Keratinocyte (primary cell): ENCODE measurements around the gene PRKAB2. TPM values are rescaled to one million over a fixed set of nuclear protein-coding genes. Genes with fewer than 3 reads are reported as not detected.

Source experiments
- DNase-seq: peaks from one replicate; pipeline ENCODE4 v3.0.0-alpha.2; 2011; ENCODE audit warnings: low read depth, missing footprints, low spot score
- FAIRE-seq: peaks from 2 replicates; lab custom pipeline; 2011; peaks lifted over from hg19 to GRCh38; lab: Jason Lieb, UNC
- H2AFZ ChIP-seq: 2 replicates; pipeline ENCODE4 v1.6.0; 2012; ENCODE audit warnings: low read length, control low read depth, inconsistent platforms; ENCODE audit not compliant: control insufficient read depth
- H3K27ac ChIP-seq: 2 replicates; pipeline ENCODE4 v1.5.1; 2011; ENCODE audit warnings: low read length; ENCODE audit not compliant: control insufficient read depth, insufficient read depth
- H3K27me3 ChIP-seq: 3 replicates; pipeline ENCODE4 v1.6.0; 2011; ENCODE audit warnings: low read length; ENCODE audit not compliant: control insufficient read depth, insufficient read depth; ENCODE audit errors: extremely low read depth
- H3K36me3 ChIP-seq, 2 experiments: 2 replicates in 1 of 2; 3 replicates in 1 of 2; pipeline ENCODE4 v1.5.1; 2011; ENCODE audit warnings: low read length in 2 of 2, mild to moderate bottlenecking in 1 of 2; ENCODE audit not compliant: control insufficient read depth in 2 of 2, insufficient read depth in 2 of 2; ENCODE audit errors: extremely low read depth in 1 of 2
- H3K4me1 ChIP-seq: 3 replicates; pipeline ENCODE4 v1.5.1; 2011; ENCODE audit warnings: low read length; ENCODE audit not compliant: control insufficient read depth, insufficient read depth; ENCODE audit errors: extremely low read depth
- H3K4me2 ChIP-seq: 3 replicates; pipeline ENCODE4 v1.6.0; 2011; ENCODE audit warnings: low read depth, low read length; ENCODE audit not compliant: control insufficient read depth, insufficient read depth; ENCODE audit errors: extremely low read depth
- H3K4me3 ChIP-seq, 3 experiments: fragments of 200-600 bp in 1 of 3; sonication (generic) in 1 of 3; 2 replicates in 2 of 3; 3 replicates in 1 of 3; pipeline ENCODE4 v1.5.1; 2011 to 2016; ENCODE audit warnings: low read length in 3 of 3, mild to moderate bottlenecking in 3 of 3, control low read depth in 2 of 3, inconsistent platforms in 1 of 3, low read depth in 1 of 3, mixed read lengths in 1 of 3, mixed run types in 1 of 3, moderate library complexity in 1 of 3; ENCODE audit not compliant: control insufficient read depth in 2 of 3, insufficient read depth in 2 of 3; ENCODE audit errors: extremely low read depth in 1 of 3
- H3K79me2 ChIP-seq: 2 replicates; pipeline ENCODE4 v1.6.0; 2012; ENCODE audit warnings: low read length; ENCODE audit not compliant: control insufficient read depth, insufficient read depth
- H3K9ac ChIP-seq: 3 replicates; pipeline ENCODE4 v1.6.0; 2011; ENCODE audit warnings: low read length; ENCODE audit not compliant: control insufficient read depth, insufficient read depth; ENCODE audit errors: extremely low read depth
- H3K9me1 ChIP-seq: 3 replicates; pipeline ENCODE4 v1.6.0; 2011; ENCODE audit warnings: low read length; ENCODE audit not compliant: control insufficient read depth, insufficient read depth; ENCODE audit errors: extremely low read depth
- H3K9me3 ChIP-seq: 2 replicates; pipeline ENCODE4 v1.5.1; 2012; ENCODE audit warnings: low read depth, low read length; ENCODE audit not compliant: control insufficient read depth
- H4K20me1 ChIP-seq: 3 replicates; pipeline ENCODE4 v1.6.0; 2011; ENCODE audit warnings: low read length; ENCODE audit not compliant: control insufficient read depth, insufficient read depth; ENCODE audit errors: extremely low read depth
- CTCF ChIP-seq, 3 experiments: IDR thresholded peaks in 1 of 3; conservative IDR thresholded peaks in 1 of 3; optimal IDR thresholded peaks in 1 of 3; 2 replicates in 2 of 3; 3 replicates in 1 of 3; pipeline versions ENCODE3 to v1.5.1; 2011; ENCODE audit warnings: low read length in 3 of 3, mild to moderate bottlenecking in 3 of 3, moderate library complexity in 2 of 3, control low read depth in 1 of 3, inconsistent platforms in 1 of 3; ENCODE audit not compliant: insufficient read depth in 2 of 3; ENCODE audit errors: extremely low read depth in 1 of 3
- EZH2 ChIP-seq: IDR thresholded peaks from one replicate; pipeline ENCODE4 v1.6.1; 2012; ENCODE audit warnings: inconsistent platforms, mild to moderate bottlenecking, low read length, moderate library complexity
- dilution Hi-C: fragments of 300-500 bp; cut with MboI; formaldehyde crosslinking; loops from one replicate; pipeline ENCODE4 v1.7.0; 2020; ENCODE audit warnings: low sequenced_read_pairs; ENCODE audit not compliant: extremely low pct_ligation_motif_present
- polyA plus RNA-seq, 5 experiments: library from polyadenylated mRNA; depleted of rRNA in 3 of 5; stranded (reverse) in 3 of 5; stranded (forward) in 1 of 5; unstranded in 1 of 5; fragments of >200 nt; gene quantifications; 1 replicate in 1 of 5; 2 replicates in 3 of 5; 3 replicates in 1 of 5; pipeline versions ENCODE4 v1.2.1 to v1.2.3, GENCODE V29; 2011 to 2012; ENCODE audit warnings: missing spikeins in 2 of 5, low read depth in 1 of 5, low replicate concordance in 1 of 5

PRKAB2 gene
- polyA plus RNA-seq, 1 donor (not counting 4 experiments of a cell fraction or from before 2014, with no cell fraction given) = 39.9 TPM

GRCh38 chr1:147185432-147185831 lies 13.2 kb upstream of the PRKAB2 start:
- TF ChIP-seq EZH2 (no peak), CTCF (optimal IDR thresholded peaks at IDR 0.05 in 1 of 3, IDR thresholded peaks at IDR 0.05 in 1 of 3, conservative IDR thresholded peaks at IDR 0.05 in 1 of 3; ENCODE audit: extremely low read depth in 1 of 3, insufficient read depth in 2 of 3, low read length in 3 of 3) (no peak)
- dilution Hi-C loops = no loop called here
- FAIRE-seq = no peak
- H3K27me3 ChIP-seq = no peaks in the 10 kb centered on the region
- H3K9ac ChIP-seq = no peak overlapping the region
- H2AFZ ChIP-seq = no peak overlapping the region
- H4K20me1 ChIP-seq = no peaks in the 10 kb centered on the region
- no peak overlapping the region for H3K27ac ChIP-seq
- no peaks in the 10 kb centered on the region for H3K9me1 ChIP-seq
- no peaks in the 10 kb centered on the region for H3K36me3 ChIP-seq
- H3K4me1 ChIP-seq = no peaks in the 10 kb centered on the region
- no peak overlapping the region for H3K4me3 ChIP-seq
- H3K9me3 ChIP-seq = no peaks in the 10 kb centered on the region
- DNase-seq = no peak
- H3K4me2 ChIP-seq = no peak overlapping the region
- H3K79me2 ChIP-seq = no peaks in the 10 kb centered on the region

- Histone ChIP-seq H3K36me3 (no peaks in the 10 kb centered on the region), H3K9me1 (no peaks in the 10 kb centered on the region), H3K4me3 (no peak overlapping the region), H3K27me3 (no peaks in the 10 kb centered on the region), H3K79me2 (peaks cover 5% of the 10 kb centered on the region), H3K4me2 (peak overlapping the region; percentile 41), H3K27ac (no peak overlapping the region), H2AFZ (no peak overlapping the region), H3K9ac (no peak overlapping the region), H3K9me3 (no peaks in the 10 kb centered on the region), H3K4me1 (peaks cover 8% of the 10 kb centered on the region), H4K20me1 (no peaks in the 10 kb centered on the region)
- no peak for TF ChIP-seq EZH2
- FAIRE-seq = no peak
- dilution Hi-C loops = no loop called here
- no peak for DNase-seq
Observed at GRCh38 chr1:147177611-147178380, 5.5 kb upstream of the PRKAB2 start.
